GM19395 (cell line): ENCODE results near the gene TSPAN9.
"Not testable (repeated sequence)": the region's sequence is repeated elsewhere in the genome, so short reads cannot be mapped to it uniquely, and the experiment has no call there.

Source experiments
- ATAC-seq: cut with Tn5 transposase; IDR thresholded peaks from one replicate; pipeline ENCODE4 v1.9.1; 2021; ENCODE audit warnings: mild to moderate bottlenecking, moderate library complexity; ENCODE audit not compliant: unreplicated experiment

TSPAN9 gene

GRCh38 chr12:3043406-3043805, 33.8 kb upstream of the TSPAN9 start:
- no peak for ATAC-seq

- no peak for ATAC-seq
Observed at GRCh38 chr12:3044141-3044630, 33.0 kb upstream of the TSPAN9 start.

GRCh38 chr12:3045494-3045893, 31.7 kb upstream of the TSPAN9 start:
- ATAC-seq: no peak

GRCh38 chr12:3045989-3046388, 31.2 kb upstream of the TSPAN9 start:
- no peak for ATAC-seq

- no peak for ATAC-seq
Observed at GRCh38 chr12:3046441-3047200, 30.6 kb upstream of the TSPAN9 start.

GRCh38 chr12:3047961-3048360, 29.2 kb upstream of the TSPAN9 start:
- no peak for ATAC-seq

GRCh38 chr12:3048540-3048939, 28.6 kb upstream of the TSPAN9 start:
- no peak for ATAC-seq

GRCh38 chr12:3049176-3049575, 28.0 kb upstream of the TSPAN9 start:
- no peak for ATAC-seq

- ATAC-seq: no peak
Observed at GRCh38 chr12:3049611-3050249, 27.4 kb upstream of the TSPAN9 start.

- ATAC-seq: no peak
Observed at GRCh38 chr12:3054374-3054773, 22.8 kb upstream of the TSPAN9 start.

GRCh38 chr12:3055026-3055703, 22.0 kb upstream of the TSPAN9 start:
- ATAC-seq: no peak

GRCh38 chr12:3055704-3056467, 21.3 kb upstream of the TSPAN9 start:
- ATAC-seq: no peak

- no peak for ATAC-seq
Observed at GRCh38 chr12:3061059-3061458, 16.1 kb upstream of the TSPAN9 start.

GRCh38 chr12:3061501-3062215, 15.5 kb upstream of the TSPAN9 start:
- ATAC-seq: no peak

- no peak for ATAC-seq
Observed at GRCh38 chr12:3065300-3065699, 11.9 kb upstream of the TSPAN9 start.

GRCh38 chr12:3065846-3066245, 11.3 kb upstream of the TSPAN9 start:
- not testable (repeated sequence) for ATAC-seq

GRCh38 chr12:3069714-3070113, 7.5 kb upstream of the TSPAN9 start:
- no peak for ATAC-seq

- ATAC-seq: no peak
Observed at GRCh38 chr12:3071107-3071506, 6.1 kb upstream of the TSPAN9 start.

- no peak for ATAC-seq
Observed at GRCh38 chr12:3071710-3072109, 5.5 kb upstream of the TSPAN9 start.

- peak; percentile 49 for ATAC-seq
Observed at GRCh38 chr12:3073438-3074250, 3.5 kb upstream of the TSPAN9 start.
